Measurements from ENCODE around the gene MAN2C1. TPM values are rescaled to one million over a fixed set of nuclear protein-coding genes. Genes with fewer than 3 reads are reported as not detected.

Gene MAN2C1
- total RNA-seq, 1 donor from 2014 or later = 109 TPM

DNA sequence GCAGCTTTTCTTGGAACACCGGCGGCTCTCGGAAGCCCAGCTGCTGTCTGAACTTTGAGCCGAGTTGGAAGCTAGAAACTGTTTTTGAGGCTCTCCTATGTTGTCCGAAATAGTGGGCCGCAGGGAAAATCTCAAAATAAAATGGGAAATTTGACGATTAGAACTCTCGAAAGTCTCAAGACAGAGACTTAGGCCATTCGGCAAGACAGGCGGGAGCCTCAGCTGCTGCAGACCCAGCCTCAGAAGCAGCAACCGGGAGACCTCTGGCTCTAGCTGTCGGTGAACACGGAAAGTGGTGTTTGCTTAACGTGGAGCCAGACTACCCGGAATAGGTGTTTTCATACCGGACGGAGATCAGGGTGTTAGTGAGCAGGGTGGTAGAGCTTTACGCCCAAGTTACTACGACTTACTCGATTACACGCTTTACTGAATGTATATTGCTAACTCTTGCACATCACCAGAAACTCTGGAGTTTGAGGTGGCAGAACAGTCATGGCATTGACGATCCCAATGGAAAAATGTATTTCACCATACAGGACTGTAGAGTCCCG is 357 bp upstream of the MAN2C1 start:
- Histone ChIP-seq H3K36me3 (ENCODE audit: control insufficient read depth, insufficient read depth, low read length) (peaks cover 3% of the 10 kb centered on the region), H3K27me3 (ENCODE audit: control insufficient read depth, insufficient read depth, low read length) (no peaks in the 10 kb centered on the region), H3K4me3 (ENCODE audit: low read depth, low read length) (peak overlapping the region; percentile 83)
- no peak for DNase-seq (ENCODE audit: low read depth)
- TF ChIP-seq, protein P1, sequence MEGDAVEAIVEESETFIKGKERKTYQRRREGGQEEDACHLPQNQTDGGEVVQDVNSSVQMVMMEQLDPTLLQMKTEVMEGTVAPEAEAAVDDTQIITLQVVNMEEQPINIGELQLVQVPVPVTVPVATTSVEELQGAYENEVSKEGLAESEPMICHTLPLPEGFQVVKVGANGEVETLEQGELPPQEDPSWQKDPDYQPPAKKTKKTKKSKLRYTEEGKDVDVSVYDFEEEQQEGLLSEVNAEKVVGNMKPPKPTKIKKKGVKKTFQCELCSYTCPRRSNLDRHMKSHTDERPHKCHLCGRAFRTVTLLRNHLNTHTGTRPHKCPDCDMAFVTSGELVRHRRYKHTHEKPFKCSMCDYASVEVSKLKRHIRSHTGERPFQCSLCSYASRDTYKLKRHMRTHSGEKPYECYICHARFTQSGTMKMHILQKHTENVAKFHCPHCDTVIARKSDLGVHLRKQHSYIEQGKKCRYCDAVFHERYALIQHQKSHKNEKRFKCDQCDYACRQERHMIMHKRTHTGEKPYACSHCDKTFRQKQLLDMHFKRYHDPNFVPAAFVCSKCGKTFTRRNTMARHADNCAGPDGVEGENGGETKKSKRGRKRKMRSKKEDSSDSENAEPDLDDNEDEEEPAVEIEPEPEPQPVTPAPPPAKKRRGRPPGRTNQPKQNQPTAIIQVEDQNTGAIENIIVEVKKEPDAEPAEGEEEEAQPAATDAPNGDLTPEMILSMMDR (IDR thresholded peaks at IDR 0.05; ENCODE audit: insufficient read depth, low read length, poor library complexity, severe bottlenecking) = no peak

DNA sequence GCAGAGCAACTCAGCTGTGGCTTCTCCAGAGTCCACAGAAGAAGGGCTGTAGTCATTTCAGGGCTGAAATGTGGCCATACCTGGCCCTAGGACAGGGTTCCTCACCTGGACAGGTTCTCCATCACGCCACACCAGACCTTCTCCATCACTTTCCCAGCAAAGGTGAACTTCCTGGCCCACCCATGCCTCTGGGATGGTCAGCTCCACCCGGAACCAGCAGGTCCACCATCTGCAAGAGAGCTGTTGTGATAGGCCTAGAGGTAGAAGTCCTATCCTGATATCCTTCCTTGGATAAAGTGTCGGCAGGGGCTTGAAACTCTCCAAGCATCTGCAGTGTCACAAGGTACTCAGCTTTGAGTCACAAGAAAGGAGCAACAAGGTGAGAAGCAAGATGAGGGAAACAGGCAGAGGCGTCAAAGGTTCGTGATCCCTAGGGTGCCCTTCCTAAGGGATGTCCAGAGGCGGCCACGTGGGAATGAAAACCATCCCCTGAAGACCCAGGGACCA is 948 bp downstream of the MAN2C1 start:
- H3K4me3 ChIP-seq (ENCODE audit: low read depth, low read length) = peak overlapping the region; percentile 83
- peaks cover 3% of the 10 kb centered on the region for H3K36me3 ChIP-seq (ENCODE audit: control insufficient read depth, insufficient read depth, low read length)
- no peaks in the 10 kb centered on the region for H3K27me3 ChIP-seq (ENCODE audit: control insufficient read depth, insufficient read depth, low read length)
- TF ChIP-seq, protein P1 (IDR thresholded peaks at IDR 0.05; ENCODE audit: insufficient read depth, low read length, poor library complexity, severe bottlenecking) = no peak
- DNase-seq (ENCODE audit: low read depth) = no peak

DNA sequence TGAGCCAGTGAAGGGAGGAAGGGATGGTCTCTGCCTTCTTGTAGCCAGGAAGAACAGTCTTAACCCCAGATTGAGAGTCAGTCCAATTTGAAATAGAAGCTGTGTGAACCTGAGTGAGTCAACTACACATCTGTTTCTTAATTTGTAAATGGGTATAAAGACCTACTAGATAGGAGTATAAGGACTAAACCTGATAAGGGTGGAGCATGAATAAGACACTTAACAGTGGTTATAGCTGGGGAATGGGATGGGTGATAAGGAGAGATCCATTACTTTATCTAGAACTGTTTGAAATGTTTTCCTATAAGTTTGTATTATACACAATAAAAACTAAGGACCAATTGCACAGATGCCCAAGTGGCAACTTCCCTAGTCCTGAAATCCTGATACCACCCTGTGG is 1.4 kb downstream of the MAN2C1 start:
- Histone ChIP-seq H3K4me3 (ENCODE audit: low read depth, low read length) (no peak overlapping the region), H3K27me3 (ENCODE audit: control insufficient read depth, insufficient read depth, low read length) (no peaks in the 10 kb centered on the region), H3K36me3 (ENCODE audit: control insufficient read depth, insufficient read depth, low read length) (peaks cover 3% of the 10 kb centered on the region)
- TF ChIP-seq, protein P1 (IDR thresholded peaks at IDR 0.05; ENCODE audit: insufficient read depth, low read length, poor library complexity, severe bottlenecking) = no peak
- DNase-seq (ENCODE audit: low read depth) = no peak

DNA sequence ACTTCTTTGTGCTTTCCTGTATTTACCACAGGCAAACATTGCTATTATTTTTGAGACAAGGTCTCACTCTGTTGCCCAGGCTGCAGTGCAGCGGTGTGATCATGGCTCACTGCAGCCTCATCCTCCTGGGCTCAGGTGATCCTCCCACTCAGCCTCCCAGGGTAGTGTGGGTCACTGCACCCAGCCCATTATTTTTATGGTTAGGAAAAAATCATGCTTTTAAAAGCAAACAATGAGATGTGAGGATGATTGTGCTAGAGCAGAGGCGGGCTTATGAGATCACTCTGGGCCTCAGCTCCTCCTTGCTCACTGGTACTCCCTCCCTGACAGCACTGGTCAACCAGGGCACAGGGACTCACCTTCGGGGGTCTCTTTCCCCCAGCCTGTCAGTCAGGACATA is 2.2 kb downstream of the MAN2C1 start:
- H3K27me3 ChIP-seq (ENCODE audit: control insufficient read depth, insufficient read depth, low read length) = no peaks in the 10 kb centered on the region
- H3K4me3 ChIP-seq (ENCODE audit: low read depth, low read length) = no peak overlapping the region
- TF ChIP-seq, protein P1 (IDR thresholded peaks at IDR 0.05; ENCODE audit: insufficient read depth, low read length, poor library complexity, severe bottlenecking) = no peak
- DNase-seq (ENCODE audit: low read depth) = no peak
- peaks cover 1% of the 10 kb centered on the region for H3K36me3 ChIP-seq (ENCODE audit: control insufficient read depth, insufficient read depth, low read length)

DNA sequence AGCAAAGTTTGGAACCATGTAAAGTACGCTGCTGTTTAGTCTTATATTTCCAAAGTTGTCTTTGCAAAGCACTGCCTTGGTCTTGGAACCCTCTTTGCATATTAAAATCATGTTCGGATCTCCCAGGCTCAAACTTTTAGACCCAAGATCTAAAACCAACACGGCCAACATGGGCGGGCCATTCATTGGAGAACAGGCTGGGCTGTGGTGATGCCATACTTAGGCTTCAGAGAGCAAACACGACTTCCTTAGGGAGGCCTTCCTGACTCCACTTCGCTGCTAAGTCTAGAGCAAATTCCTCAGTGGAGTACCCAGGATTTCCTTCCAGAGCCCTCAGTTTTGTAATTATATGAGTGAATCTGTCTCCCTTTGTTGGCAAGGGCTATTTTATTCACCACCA is 3.5 kb downstream of the MAN2C1 start:
- TF ChIP-seq, protein P1 (IDR thresholded peaks at IDR 0.05; ENCODE audit: insufficient read depth, low read length, poor library complexity, severe bottlenecking) = no peak
- Histone ChIP-seq H3K27me3 (ENCODE audit: control insufficient read depth, insufficient read depth, low read length) (no peaks in the 10 kb centered on the region), H3K36me3 (ENCODE audit: control insufficient read depth, insufficient read depth, low read length) (peaks cover 1% of the 10 kb centered on the region), H3K4me3 (ENCODE audit: low read depth, low read length) (no peak overlapping the region)
- DNase-seq (ENCODE audit: low read depth) = no peak

DNA sequence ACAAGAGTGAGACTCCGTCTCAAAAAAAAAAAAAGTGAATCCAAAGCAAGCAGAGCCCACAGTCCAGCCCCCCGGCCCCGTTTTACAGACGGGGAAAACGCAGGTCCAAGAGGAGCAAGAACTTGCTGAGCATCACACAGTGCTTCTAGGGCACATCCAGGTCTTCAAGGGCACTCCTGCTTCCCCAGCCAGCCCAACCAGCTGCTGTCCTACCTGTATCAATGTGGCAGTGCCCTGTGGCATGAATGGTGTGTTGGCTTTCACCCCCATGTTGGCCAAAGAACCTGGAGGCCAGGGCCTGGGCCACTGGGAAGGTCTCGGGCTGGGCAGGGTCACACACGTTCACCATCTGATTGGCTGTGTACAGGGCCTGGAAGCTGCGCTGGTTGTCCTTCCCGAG is 4.6 kb downstream of the MAN2C1 start:
- Histone ChIP-seq H3K36me3 (ENCODE audit: control insufficient read depth, insufficient read depth, low read length) (peaks cover 4% of the 10 kb centered on the region), H3K27me3 (ENCODE audit: control insufficient read depth, insufficient read depth, low read length) (no peaks in the 10 kb centered on the region), H3K4me3 (ENCODE audit: low read depth, low read length) (no peak overlapping the region)
- TF ChIP-seq, protein P1 (IDR thresholded peaks at IDR 0.05; ENCODE audit: insufficient read depth, low read length, poor library complexity, severe bottlenecking) = no peak
- no peak for DNase-seq (ENCODE audit: low read depth)
